Measurements from ENCODE around the gene EPHB3.
A peak's percentile ranks its signal among the peaks of the same experiment; 100 is the strongest.

Gene EPHB3

DNA sequence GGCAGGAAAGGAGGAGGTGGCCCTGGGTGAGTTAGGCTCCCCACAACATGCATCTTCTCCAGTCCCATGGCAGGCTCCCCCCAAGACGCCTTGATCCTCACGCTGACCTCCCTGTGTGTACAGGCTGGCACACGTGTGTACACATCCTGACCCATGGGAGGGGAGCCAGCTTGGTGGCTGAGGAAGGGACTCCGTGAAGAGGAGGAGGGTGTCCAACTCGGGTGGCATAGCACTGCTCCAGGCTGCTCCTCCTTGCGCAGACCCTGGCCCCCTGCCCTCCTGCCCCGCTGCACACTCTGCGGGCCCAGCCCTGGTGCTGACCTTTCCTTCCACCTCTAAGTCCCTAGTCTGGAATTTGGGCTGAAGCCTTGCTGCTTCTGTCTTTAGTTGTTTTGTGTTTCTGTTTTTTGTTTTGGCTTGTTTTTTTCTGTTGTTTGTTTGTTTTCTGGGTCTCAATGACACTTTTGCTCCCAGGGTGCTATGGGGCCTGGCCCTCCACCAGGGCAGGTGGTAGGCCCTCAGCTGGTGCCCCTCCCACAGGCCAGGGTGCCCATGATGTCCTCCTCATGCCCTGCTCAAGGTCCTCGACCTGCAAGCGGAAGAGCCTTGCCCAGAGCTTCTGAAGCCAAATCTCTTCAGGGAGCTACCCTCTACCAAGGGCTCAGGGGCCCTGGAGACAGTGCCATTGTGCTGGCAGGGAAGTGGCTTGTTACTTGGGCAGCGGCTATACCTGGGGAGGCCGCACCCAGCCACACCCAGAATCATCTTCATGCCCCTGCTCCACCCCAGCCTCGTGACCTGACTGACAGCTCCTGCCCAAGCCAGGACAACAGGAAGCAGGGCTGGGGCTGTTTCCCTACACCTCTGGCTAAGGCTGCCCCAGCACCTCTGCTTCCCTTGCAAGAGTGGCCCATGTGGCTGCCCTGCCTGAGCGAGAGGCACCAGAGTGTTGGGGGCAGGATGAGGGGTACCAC lies 5.1 kb downstream of the EPHB3 start:
- Histone ChIP-seq H2AK5ac (ENCODE audit: low read length) (peak overlapping the region; percentile 84), H3K79me1 (ENCODE audit: low read length) (peaks cover 51% of the 10 kb centered on the region), H2BK5ac (ENCODE audit: low read depth, low read length, poor library complexity) (peak overlapping the region; percentile 47), H4K12ac (ENCODE audit: low read depth, low read length) (no peak overlapping the region), H3K23ac (ENCODE audit: low read length) (no peak overlapping the region), H4K91ac (ENCODE audit: low read depth, low read length) (peak overlapping the region; percentile 86), H2BK12ac (ENCODE audit: low read length) (peak overlapping the region; percentile 91), H3K27ac (ENCODE audit: low read depth, low read length) (peak overlapping the region; percentile 68), H3K27me3 (ENCODE audit: insufficient read depth, low read length) (no peaks in the 10 kb centered on the region), H3K4me3 (ENCODE audit: low read depth, low read length) (no peak overlapping the region), H3K9me3 (ENCODE audit: insufficient read depth, low read depth, low read length) (no peaks in the 10 kb centered on the region), H2BK120ac (ENCODE audit: insufficient read depth, low read length, poor library complexity) (peak overlapping the region; percentile 96), H3K4ac (ENCODE audit: low read depth, low read length) (peak overlapping the region; percentile 95), H3K18ac (ENCODE audit: low read length) (peak overlapping the region; percentile 92), H4K8ac (ENCODE audit: low read depth, low read length) (peak overlapping the region; percentile 8), H2AFZ (ENCODE audit: insufficient read depth, low read length, poor library complexity) (peak overlapping the region; percentile 14), H3K4me1 (ENCODE audit: control insufficient read depth in 1 of 2, insufficient read depth in 2 of 2, low read length in 2 of 2) (peaks cover 55 to 67% of the 10 kb centered on the region in 2 experiments), H3K79me2 (ENCODE audit: control insufficient read depth, insufficient read depth, low read length, poor library complexity) (peaks cover 46% of the 10 kb centered on the region), H3K4me2 (ENCODE audit: low read length) (peak overlapping the region; percentile 48), H3K14ac (ENCODE audit: low read length) (peak overlapping the region; percentile 75), H3K36me3 (ENCODE audit: control insufficient read depth in 1 of 2, insufficient read depth in 2 of 2, low read length in 2 of 2) (no peaks in the 10 kb centered on the region), H3K9ac (ENCODE audit: low read length) (no peak overlapping the region)
- WGBS (ENCODE audit: extremely low coverage, insufficient coverage, insufficient read length): no CpG with 5 or more reads among the region's 14 CpGs
- DNase-seq: no peak

GRCh38 chr3:184567946-184568559 lies 6.5 kb downstream of the EPHB3 start:
- peaks cover 55 to 65% of the 10 kb centered on the region in 2 experiments for H3K4me1 ChIP-seq (ENCODE audit: control insufficient read depth in 1 of 2, insufficient read depth in 2 of 2, low read length in 2 of 2)
- H2BK120ac ChIP-seq (ENCODE audit: insufficient read depth, low read length, poor library complexity): peak overlapping the region; percentile 67
- no CpG with 5 or more reads among the region's 16 CpGs for WGBS (ENCODE audit: extremely low coverage, insufficient coverage, insufficient read length)
- peak overlapping the region; percentile 63 for H3K14ac ChIP-seq (ENCODE audit: low read length)
- no peak overlapping the region for H4K12ac ChIP-seq (ENCODE audit: low read depth, low read length)
- no peak overlapping the region for H3K23ac ChIP-seq (ENCODE audit: low read length)
- H3K9me3 ChIP-seq (ENCODE audit: insufficient read depth, low read depth, low read length): no peaks in the 10 kb centered on the region
- DNase-seq: no peak
- no peaks in the 10 kb centered on the region for H3K27me3 ChIP-seq (ENCODE audit: insufficient read depth, low read length)
- H3K18ac ChIP-seq (ENCODE audit: low read length): peak overlapping the region; percentile 67
- peak overlapping the region; percentile 68 for H4K8ac ChIP-seq (ENCODE audit: low read depth, low read length)
- peak overlapping the region; percentile 66 for H3K4me2 ChIP-seq (ENCODE audit: low read length)
- peak overlapping the region; percentile 89 for H4K91ac ChIP-seq (ENCODE audit: low read depth, low read length)
- peak overlapping the region; percentile 85 for H3K27ac ChIP-seq (ENCODE audit: low read depth, low read length)
- peak overlapping the region; percentile 53 for H2AK5ac ChIP-seq (ENCODE audit: low read length)
- H3K9ac ChIP-seq (ENCODE audit: low read length): no peak overlapping the region
- H2BK5ac ChIP-seq (ENCODE audit: low read depth, low read length, poor library complexity): peak overlapping the region; percentile 51
- H3K4ac ChIP-seq (ENCODE audit: low read depth, low read length): peak overlapping the region; percentile 71
- H2AFZ ChIP-seq (ENCODE audit: insufficient read depth, low read length, poor library complexity): no peak overlapping the region
- H3K79me1 ChIP-seq (ENCODE audit: low read length): peaks cover 42% of the 10 kb centered on the region
- H3K36me3 ChIP-seq (ENCODE audit: control insufficient read depth in 1 of 2, insufficient read depth in 2 of 2, low read length in 2 of 2): peaks cover 9% of the 10 kb centered on the region in 2 experiments
- H3K79me2 ChIP-seq (ENCODE audit: control insufficient read depth, insufficient read depth, low read length, poor library complexity): peaks cover 33% of the 10 kb centered on the region
- no peak overlapping the region for H3K4me3 ChIP-seq (ENCODE audit: low read depth, low read length)
- peak overlapping the region; percentile 68 for H2BK12ac ChIP-seq (ENCODE audit: low read length)

GRCh38 chr3:184568560-184568923 lies 7.0 kb downstream of the EPHB3 start:
- H3K4ac ChIP-seq (ENCODE audit: low read depth, low read length): peak overlapping the region; percentile 71
- peak overlapping the region; percentile 85 for H3K27ac ChIP-seq (ENCODE audit: low read depth, low read length)
- peak overlapping the region; percentile 67 for H3K18ac ChIP-seq (ENCODE audit: low read length)
- no peak overlapping the region for H3K9ac ChIP-seq (ENCODE audit: low read length)
- H3K79me1 ChIP-seq (ENCODE audit: low read length): peaks cover 42% of the 10 kb centered on the region
- H3K79me2 ChIP-seq (ENCODE audit: control insufficient read depth, insufficient read depth, low read length, poor library complexity): peaks cover 31% of the 10 kb centered on the region
- H4K91ac ChIP-seq (ENCODE audit: low read depth, low read length): peak overlapping the region; percentile 89
- peaks cover 55 to 62% of the 10 kb centered on the region in 2 experiments for H3K4me1 ChIP-seq (ENCODE audit: control insufficient read depth in 1 of 2, insufficient read depth in 2 of 2, low read length in 2 of 2)
- H4K8ac ChIP-seq (ENCODE audit: low read depth, low read length): peak overlapping the region; percentile 68
- no peak overlapping the region for H3K23ac ChIP-seq (ENCODE audit: low read length)
- peak overlapping the region; percentile 51 for H2BK5ac ChIP-seq (ENCODE audit: low read depth, low read length, poor library complexity)
- peak overlapping the region; percentile 53 for H2AK5ac ChIP-seq (ENCODE audit: low read length)
- peaks cover 12% of the 10 kb centered on the region in 2 experiments for H3K36me3 ChIP-seq (ENCODE audit: control insufficient read depth in 1 of 2, insufficient read depth in 2 of 2, low read length in 2 of 2)
- no CpG with 5 or more reads among the region's 16 CpGs for WGBS (ENCODE audit: extremely low coverage, insufficient coverage, insufficient read length)
- DNase-seq: no peak
- peak overlapping the region; percentile 63 for H3K14ac ChIP-seq (ENCODE audit: low read length)
- no peaks in the 10 kb centered on the region for H3K9me3 ChIP-seq (ENCODE audit: insufficient read depth, low read depth, low read length)
- peak overlapping the region; percentile 67 for H2BK120ac ChIP-seq (ENCODE audit: insufficient read depth, low read length, poor library complexity)
- H3K27me3 ChIP-seq (ENCODE audit: insufficient read depth, low read length): no peaks in the 10 kb centered on the region
- peak overlapping the region; percentile 66 for H3K4me2 ChIP-seq (ENCODE audit: low read length)
- no peak overlapping the region for H3K4me3 ChIP-seq (ENCODE audit: low read depth, low read length)
- no peak overlapping the region for H4K12ac ChIP-seq (ENCODE audit: low read depth, low read length)
- peak overlapping the region; percentile 51 for H2AFZ ChIP-seq (ENCODE audit: insufficient read depth, low read length, poor library complexity)
- peak overlapping the region; percentile 68 for H2BK12ac ChIP-seq (ENCODE audit: low read length)

- Histone ChIP-seq H3K27ac (ENCODE audit: low read depth, low read length) (peak overlapping the region; percentile 85), H3K9me3 (ENCODE audit: insufficient read depth, low read depth, low read length) (no peaks in the 10 kb centered on the region), H3K79me2 (ENCODE audit: control insufficient read depth, insufficient read depth, low read length, poor library complexity) (peaks cover 27% of the 10 kb centered on the region), H3K4me2 (ENCODE audit: low read length) (peak overlapping the region; percentile 66), H3K27me3 (ENCODE audit: insufficient read depth, low read length) (no peaks in the 10 kb centered on the region), H3K14ac (ENCODE audit: low read length) (peak overlapping the region; percentile 31), H3K4me1 (ENCODE audit: control insufficient read depth in 1 of 2, insufficient read depth in 2 of 2, low read length in 2 of 2) (peaks cover 52 to 59% of the 10 kb centered on the region in 2 experiments), H2BK120ac (ENCODE audit: insufficient read depth, low read length, poor library complexity) (peak overlapping the region; percentile 62), H2AFZ (ENCODE audit: insufficient read depth, low read length, poor library complexity) (peak overlapping the region; percentile 52), H4K12ac (ENCODE audit: low read depth, low read length) (peak overlapping the region; percentile 33), H3K9ac (ENCODE audit: low read length) (no peak overlapping the region), H3K36me3 (ENCODE audit: control insufficient read depth in 1 of 2, insufficient read depth in 2 of 2, low read length in 2 of 2) (peaks cover 12% of the 10 kb centered on the region in 2 experiments), H3K18ac (ENCODE audit: low read length) (peak overlapping the region; percentile 61), H3K4ac (ENCODE audit: low read depth, low read length) (peak overlapping the region; percentile 73), H2BK5ac (ENCODE audit: low read depth, low read length, poor library complexity) (peak overlapping the region; percentile 63), H4K8ac (ENCODE audit: low read depth, low read length) (peak overlapping the region; percentile 70), H3K4me3 (ENCODE audit: low read depth, low read length) (no peak overlapping the region), H3K23ac (ENCODE audit: low read length) (no peak overlapping the region), H2BK12ac (ENCODE audit: low read length) (peak overlapping the region; percentile 66), H2AK5ac (ENCODE audit: low read length) (peak overlapping the region; percentile 55), H4K91ac (ENCODE audit: low read depth, low read length) (peak overlapping the region; percentile 82), H3K79me1 (ENCODE audit: low read length) (peaks cover 40% of the 10 kb centered on the region)
- DNase-seq: peak in 1 of 2 donors; percentile 33
- no CpG with 5 or more reads among the region's 68 CpGs for WGBS (ENCODE audit: extremely low coverage, insufficient coverage, insufficient read length)
Observed at GRCh38 chr3:184568924-184569829, 7.6 kb downstream of the EPHB3 start.

Data from trophoblast cell (in vitro differentiated cells and primary cell).